ENCODE measurements around the gene MAGOH. TPM values are rescaled to one million over a fixed set of nuclear protein-coding genes. Genes with fewer than 3 reads are reported as not detected.
A peak's percentile ranks its signal among the peaks of the same experiment; 100 is the strongest.

MAGOH gene
- total and polyA plus RNA-seq, 9 of the 15 experiments (the other 6 are each of a cell fraction or from before 2014, with no cell fraction given): 102 to 342 (median 135) TPM

DNA sequence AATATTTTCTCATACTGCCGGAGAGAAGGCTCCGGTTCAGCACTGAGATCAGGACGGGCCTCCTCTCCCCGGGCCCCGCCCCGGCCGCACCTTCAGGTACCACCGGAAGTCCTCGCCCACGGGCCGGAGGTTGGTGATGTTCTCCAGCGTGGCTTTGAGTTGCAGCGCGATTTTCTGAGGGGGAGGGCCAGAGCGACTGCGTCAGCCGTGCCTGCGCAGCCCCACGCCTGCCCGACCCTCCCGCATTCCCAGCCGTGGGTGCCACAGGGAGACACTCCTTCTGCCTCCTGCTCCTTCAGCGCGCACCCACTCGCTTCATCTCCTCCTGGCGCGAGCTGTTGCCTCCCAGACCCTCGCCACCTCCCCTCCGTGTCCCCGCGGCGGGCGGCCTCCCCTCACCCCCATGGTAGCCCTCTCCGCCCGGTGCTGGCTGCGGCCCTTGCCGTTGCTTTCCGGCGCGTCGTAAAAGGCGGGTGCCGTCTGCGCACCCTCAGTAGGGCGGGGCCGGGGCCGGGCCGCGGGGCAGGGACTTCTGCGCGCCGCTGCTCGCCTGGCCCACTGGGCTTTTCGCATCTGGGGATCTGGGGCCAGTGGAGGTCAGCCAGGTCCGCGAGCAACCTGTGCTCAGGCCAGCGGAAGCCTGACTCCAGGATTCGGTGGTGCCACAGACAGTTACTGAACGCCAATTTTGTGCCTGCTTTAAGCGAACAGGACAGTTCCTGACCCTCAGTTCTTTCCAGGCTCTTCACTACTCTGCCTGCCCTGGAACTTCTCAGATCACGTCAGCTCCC is 18.0 kb downstream of the MAGOH start, which contains the start of gene CZIB (continued):
- TF ChIP-seq NFRKB (IDR thresholded peaks at IDR 0.05; ENCODE audit: low read depth) (no peak), TEAD1 (CRISPR knock-in tag; IDR thresholded peaks at IDR 0.05) (peak; percentile 79 to 89; a peak in 2 of 4 replicates), CHD1 (IDR thresholded peaks at IDR 0.05; ENCODE audit: low read length) (peak; percentile 69), ZNF133 (CRISPR knock-in tag; IDR thresholded peaks at IDR 0.05) (0 out of 2 replicates have a peak, but pooled peaks have one; percentile 42), RBFOX2 (IDR thresholded peaks at IDR 0.05; ENCODE audit: low read depth, low read length) (peak; percentile 100), HDAC1 (IDR thresholded peaks at IDR 0.05) (peak in 1 of 2 experiments; percentile 98; a peak in 2 of 4 replicates), NR2C2 (CRISPR knock-in tag; IDR thresholded peaks at IDR 0.05) (peak; percentile 83; the same call in 1 of the 2 replicates), NR2C2 (tag; IDR thresholded peaks at IDR 0.05) (peak; percentile 55; the same call in 1 of the 2 replicates), PHF8 (IDR thresholded peaks at IDR 0.05; ENCODE audit: borderline replicate concordance, low read length) (peak; percentile 100)
- TF ChIP-seq, protein P1, sequence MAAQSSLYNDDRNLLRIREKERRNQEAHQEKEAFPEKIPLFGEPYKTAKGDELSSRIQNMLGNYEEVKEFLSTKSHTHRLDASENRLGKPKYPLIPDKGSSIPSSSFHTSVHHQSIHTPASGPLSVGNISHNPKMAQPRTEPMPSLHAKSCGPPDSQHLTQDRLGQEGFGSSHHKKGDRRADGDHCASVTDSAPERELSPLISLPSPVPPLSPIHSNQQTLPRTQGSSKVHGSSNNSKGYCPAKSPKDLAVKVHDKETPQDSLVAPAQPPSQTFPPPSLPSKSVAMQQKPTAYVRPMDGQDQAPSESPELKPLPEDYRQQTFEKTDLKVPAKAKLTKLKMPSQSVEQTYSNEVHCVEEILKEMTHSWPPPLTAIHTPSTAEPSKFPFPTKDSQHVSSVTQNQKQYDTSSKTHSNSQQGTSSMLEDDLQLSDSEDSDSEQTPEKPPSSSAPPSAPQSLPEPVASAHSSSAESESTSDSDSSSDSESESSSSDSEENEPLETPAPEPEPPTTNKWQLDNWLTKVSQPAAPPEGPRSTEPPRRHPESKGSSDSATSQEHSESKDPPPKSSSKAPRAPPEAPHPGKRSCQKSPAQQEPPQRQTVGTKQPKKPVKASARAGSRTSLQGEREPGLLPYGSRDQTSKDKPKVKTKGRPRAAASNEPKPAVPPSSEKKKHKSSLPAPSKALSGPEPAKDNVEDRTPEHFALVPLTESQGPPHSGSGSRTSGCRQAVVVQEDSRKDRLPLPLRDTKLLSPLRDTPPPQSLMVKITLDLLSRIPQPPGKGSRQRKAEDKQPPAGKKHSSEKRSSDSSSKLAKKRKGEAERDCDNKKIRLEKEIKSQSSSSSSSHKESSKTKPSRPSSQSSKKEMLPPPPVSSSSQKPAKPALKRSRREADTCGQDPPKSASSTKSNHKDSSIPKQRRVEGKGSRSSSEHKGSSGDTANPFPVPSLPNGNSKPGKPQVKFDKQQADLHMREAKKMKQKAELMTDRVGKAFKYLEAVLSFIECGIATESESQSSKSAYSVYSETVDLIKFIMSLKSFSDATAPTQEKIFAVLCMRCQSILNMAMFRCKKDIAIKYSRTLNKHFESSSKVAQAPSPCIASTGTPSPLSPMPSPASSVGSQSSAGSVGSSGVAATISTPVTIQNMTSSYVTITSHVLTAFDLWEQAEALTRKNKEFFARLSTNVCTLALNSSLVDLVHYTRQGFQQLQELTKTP (IDR thresholded peaks at IDR 0.05; ENCODE audit: low read depth in 1 of 2, partially characterized antibody in 2 of 2): no peak
- TF ChIP-seq, protein P2, sequence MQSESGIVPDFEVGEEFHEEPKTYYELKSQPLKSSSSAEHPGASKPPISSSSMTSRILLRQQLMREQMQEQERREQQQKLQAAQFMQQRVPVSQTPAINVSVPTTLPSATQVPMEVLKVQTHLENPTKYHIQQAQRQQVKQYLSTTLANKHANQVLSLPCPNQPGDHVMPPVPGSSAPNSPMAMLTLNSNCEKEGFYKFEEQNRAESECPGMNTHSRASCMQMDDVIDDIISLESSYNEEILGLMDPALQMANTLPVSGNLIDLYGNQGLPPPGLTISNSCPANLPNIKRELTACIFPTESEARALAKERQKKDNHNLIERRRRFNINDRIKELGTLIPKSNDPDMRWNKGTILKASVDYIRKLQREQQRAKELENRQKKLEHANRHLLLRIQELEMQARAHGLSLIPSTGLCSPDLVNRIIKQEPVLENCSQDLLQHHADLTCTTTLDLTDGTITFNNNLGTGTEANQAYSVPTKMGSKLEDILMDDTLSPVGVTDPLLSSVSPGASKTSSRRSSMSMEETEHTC (IDR thresholded peaks at IDR 0.05): peak; percentile 51; the same call in 1 of the 2 replicates
- TF ChIP-seq, protein P3, sequence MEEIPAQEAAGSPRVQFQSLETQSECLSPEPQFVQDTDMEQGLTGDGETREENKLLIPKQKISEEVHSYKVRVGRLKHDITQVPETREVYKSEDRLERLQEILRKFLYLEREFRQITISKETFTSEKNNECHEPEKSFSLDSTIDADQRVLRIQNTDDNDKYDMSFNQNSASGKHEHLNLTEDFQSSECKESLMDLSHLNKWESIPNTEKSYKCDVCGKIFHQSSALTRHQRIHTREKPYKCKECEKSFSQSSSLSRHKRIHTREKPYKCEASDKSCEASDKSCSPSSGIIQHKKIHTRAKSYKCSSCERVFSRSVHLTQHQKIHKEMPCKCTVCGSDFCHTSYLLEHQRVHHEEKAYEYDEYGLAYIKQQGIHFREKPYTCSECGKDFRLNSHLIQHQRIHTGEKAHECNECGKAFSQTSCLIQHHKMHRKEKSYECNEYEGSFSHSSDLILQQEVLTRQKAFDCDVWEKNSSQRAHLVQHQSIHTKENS (CRISPR knock-in tag; IDR thresholded peaks at IDR 0.05): no peak
- TF ChIP-seq, protein P4, sequence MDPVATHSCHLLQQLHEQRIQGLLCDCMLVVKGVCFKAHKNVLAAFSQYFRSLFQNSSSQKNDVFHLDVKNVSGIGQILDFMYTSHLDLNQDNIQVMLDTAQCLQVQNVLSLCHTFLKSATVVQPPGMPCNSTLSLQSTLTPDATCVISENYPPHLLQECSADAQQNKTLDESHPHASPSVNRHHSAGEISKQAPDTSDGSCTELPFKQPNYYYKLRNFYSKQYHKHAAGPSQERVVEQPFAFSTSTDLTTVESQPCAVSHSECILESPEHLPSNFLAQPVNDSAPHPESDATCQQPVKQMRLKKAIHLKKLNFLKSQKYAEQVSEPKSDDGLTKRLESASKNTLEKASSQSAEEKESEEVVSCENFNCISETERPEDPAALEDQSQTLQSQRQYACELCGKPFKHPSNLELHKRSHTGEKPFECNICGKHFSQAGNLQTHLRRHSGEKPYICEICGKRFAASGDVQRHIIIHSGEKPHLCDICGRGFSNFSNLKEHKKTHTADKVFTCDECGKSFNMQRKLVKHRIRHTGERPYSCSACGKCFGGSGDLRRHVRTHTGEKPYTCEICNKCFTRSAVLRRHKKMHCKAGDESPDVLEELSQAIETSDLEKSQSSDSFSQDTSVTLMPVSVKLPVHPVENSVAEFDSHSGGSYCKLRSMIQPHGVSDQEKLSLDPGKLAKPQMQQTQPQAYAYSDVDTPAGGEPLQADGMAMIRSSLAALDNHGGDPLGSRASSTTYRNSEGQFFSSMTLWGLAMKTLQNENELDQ (CRISPR knock-in tag; IDR thresholded peaks at IDR 0.05; ENCODE audit: borderline replicate concordance): no peak
- TF ChIP-seq, protein P5, sequence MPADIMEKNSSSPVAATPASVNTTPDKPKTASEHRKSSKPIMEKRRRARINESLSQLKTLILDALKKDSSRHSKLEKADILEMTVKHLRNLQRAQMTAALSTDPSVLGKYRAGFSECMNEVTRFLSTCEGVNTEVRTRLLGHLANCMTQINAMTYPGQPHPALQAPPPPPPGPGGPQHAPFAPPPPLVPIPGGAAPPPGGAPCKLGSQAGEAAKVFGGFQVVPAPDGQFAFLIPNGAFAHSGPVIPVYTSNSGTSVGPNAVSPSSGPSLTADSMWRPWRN (IDR thresholded peaks at IDR 0.05; ENCODE audit: low read depth): no peak

Measured in K562 (cell line).